ENCODE results near the gene ACKR3.

The ACKR3 gene

DNA sequence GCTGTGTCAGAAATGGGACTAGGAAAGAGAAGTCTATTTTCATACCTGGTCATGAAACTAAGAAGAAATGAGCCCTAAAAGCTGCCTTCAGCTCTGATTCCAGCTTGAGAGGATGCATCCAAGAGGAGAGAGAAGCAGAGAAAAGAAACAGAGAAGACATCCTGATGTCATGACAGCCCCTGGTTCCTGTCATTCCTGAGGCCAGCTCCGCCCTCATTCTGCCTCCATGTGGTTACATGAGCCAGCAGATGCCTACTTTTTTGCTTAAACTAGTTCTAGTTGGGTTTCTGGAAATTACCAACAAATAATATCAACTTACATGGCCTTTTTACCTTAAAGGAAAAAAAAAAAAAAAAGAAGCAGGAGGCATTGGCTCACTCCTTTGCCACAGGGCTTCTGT is 14.1 kb upstream of the ACKR3 start:
- TF ChIP-seq REST (IDR thresholded peaks at IDR 0.05; ENCODE audit: insufficient replicate concordance, low read depth) (no peak), SPI1 (IDR thresholded peaks at IDR 0.05; ENCODE audit: borderline replicate concordance, low read depth) (no peak), GABPA (IDR thresholded peaks at IDR 0.05; ENCODE audit: low read depth) (no peak), POLR2AphosphoS5 (IDR thresholded peaks at IDR 0.05; ENCODE audit: low read depth) (no peak)
- TF ChIP-seq, protein P1, sequence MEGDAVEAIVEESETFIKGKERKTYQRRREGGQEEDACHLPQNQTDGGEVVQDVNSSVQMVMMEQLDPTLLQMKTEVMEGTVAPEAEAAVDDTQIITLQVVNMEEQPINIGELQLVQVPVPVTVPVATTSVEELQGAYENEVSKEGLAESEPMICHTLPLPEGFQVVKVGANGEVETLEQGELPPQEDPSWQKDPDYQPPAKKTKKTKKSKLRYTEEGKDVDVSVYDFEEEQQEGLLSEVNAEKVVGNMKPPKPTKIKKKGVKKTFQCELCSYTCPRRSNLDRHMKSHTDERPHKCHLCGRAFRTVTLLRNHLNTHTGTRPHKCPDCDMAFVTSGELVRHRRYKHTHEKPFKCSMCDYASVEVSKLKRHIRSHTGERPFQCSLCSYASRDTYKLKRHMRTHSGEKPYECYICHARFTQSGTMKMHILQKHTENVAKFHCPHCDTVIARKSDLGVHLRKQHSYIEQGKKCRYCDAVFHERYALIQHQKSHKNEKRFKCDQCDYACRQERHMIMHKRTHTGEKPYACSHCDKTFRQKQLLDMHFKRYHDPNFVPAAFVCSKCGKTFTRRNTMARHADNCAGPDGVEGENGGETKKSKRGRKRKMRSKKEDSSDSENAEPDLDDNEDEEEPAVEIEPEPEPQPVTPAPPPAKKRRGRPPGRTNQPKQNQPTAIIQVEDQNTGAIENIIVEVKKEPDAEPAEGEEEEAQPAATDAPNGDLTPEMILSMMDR (IDR thresholded peaks at IDR 0.05; ENCODE audit: insufficient read depth, low read length) = no peak
- H3K4me3 ChIP-seq (replicated peaks; ENCODE audit: insufficient read depth, low read length) = no peak overlapping the region
- H3K27ac ChIP-seq (replicated peaks) = no peak overlapping the region
- DNase-seq (ENCODE audit: low read depth in 1 of 2, low spot score in 1 of 2) = no peak
- H3K27me3 ChIP-seq (ENCODE audit: insufficient read depth, poor library complexity, severe bottlenecking) = no peaks in the 10 kb centered on the region

GRCh38 chr2:236557306-236558030 is 12.2 kb upstream of the ACKR3 start:
- Histone ChIP-seq H3K27me3 (ENCODE audit: insufficient read depth, poor library complexity, severe bottlenecking) (no peaks in the 10 kb centered on the region), H3K4me3 (replicated peaks; ENCODE audit: insufficient read depth, low read length) (no peak overlapping the region), H3K27ac (replicated peaks) (no peak overlapping the region)
- DNase-seq (ENCODE audit: low read depth in 1 of 2, low spot score in 1 of 2) = no peak
- TF ChIP-seq GABPA (IDR thresholded peaks at IDR 0.05; ENCODE audit: low read depth) = no peak

GRCh38 chr2:236558036-236558435 is 11.6 kb upstream of the ACKR3 start:
- H3K27ac ChIP-seq (replicated peaks) = no peak overlapping the region
- TF ChIP-seq, protein P1 (IDR thresholded peaks at IDR 0.05; ENCODE audit: insufficient read depth, low read length) = no peak
- TF ChIP-seq GABPA (IDR thresholded peaks at IDR 0.05; ENCODE audit: low read depth) (no peak), REST (IDR thresholded peaks at IDR 0.05; ENCODE audit: insufficient replicate concordance, low read depth) (no peak), POLR2AphosphoS5 (IDR thresholded peaks at IDR 0.05; ENCODE audit: low read depth) (no peak), SPI1 (IDR thresholded peaks at IDR 0.05; ENCODE audit: borderline replicate concordance, low read depth) (no peak)
- H3K4me3 ChIP-seq (replicated peaks; ENCODE audit: insufficient read depth, low read length) = no peak overlapping the region
- DNase-seq (ENCODE audit: low read depth in 1 of 2, low spot score in 1 of 2) = no peak
- no peaks in the 10 kb centered on the region for H3K27me3 ChIP-seq (ENCODE audit: insufficient read depth, poor library complexity, severe bottlenecking)

- no peak for DNase-seq (ENCODE audit: low read depth in 1 of 2, low spot score in 1 of 2)
- Histone ChIP-seq H3K4me3 (replicated peaks; ENCODE audit: insufficient read depth, low read length) (no peak overlapping the region), H3K27ac (replicated peaks) (no peak overlapping the region), H3K27me3 (ENCODE audit: insufficient read depth, poor library complexity, severe bottlenecking) (no peaks in the 10 kb centered on the region)
- no peak for TF ChIP-seq SPI1 (IDR thresholded peaks at IDR 0.05; ENCODE audit: borderline replicate concordance, low read depth)
- no peak for TF ChIP-seq POLR2AphosphoS5 (IDR thresholded peaks at IDR 0.05; ENCODE audit: low read depth)
- TF ChIP-seq, protein P1 (IDR thresholded peaks at IDR 0.05; ENCODE audit: insufficient read depth, low read length) = no peak
- TF ChIP-seq GABPA (IDR thresholded peaks at IDR 0.05; ENCODE audit: low read depth) = no peak
- no peak for TF ChIP-seq REST (IDR thresholded peaks at IDR 0.05; ENCODE audit: insufficient replicate concordance, low read depth)
Observed at GRCh38 chr2:236558993-236559978, 10.3 kb upstream of the ACKR3 start.
